GM18951 (cell line): ENCODE results near the gene ZFAND3.

ENCODE experiments used
- POLR2A ChIP-seq: IDR thresholded peaks from 4 replicates; pipeline ENCODE4 v1.6.1; 2011; ENCODE audit warnings: mild to moderate bottlenecking; ENCODE audit not compliant: insufficient read length, insufficient read depth; ENCODE audit errors: extremely low read depth
- in situ Hi-C: fragments of 300-500 bp; cut with MboI; formaldehyde crosslinking; loops from one replicate; pipeline ENCODE4 v1.12.0; 2022; ENCODE audit warnings: low sequenced_read_pairs, mixed read lengths, inconsistent platforms; ENCODE audit not compliant: unreplicated experiment

Gene ZFAND3

GRCh38 chr6:37819177-37819801, at the start of gene ZFAND3:
Gene ZFAND3, plus strand, starts transcription at chr6:37819727. Its CDS starts 219 bp downstream, at chr6:37819946.
- in situ Hi-C loops, result no loop called here
- peak; percentile 51 for TF ChIP-seq POLR2A

- no peak for TF ChIP-seq POLR2A
- in situ Hi-C loops, result no loop called here
Measured at GRCh38 chr6:37774028-37774680, 45.4 kb upstream of the ZFAND3 start.

GRCh38 chr6:37776566-37776965, 43.0 kb upstream of the ZFAND3 start:
- in situ Hi-C loops, result loop anchor here (25.0 kb wide), 1 partner anchor 236 kb away; no protein-coding TSS in a partner anchor
- no peak for TF ChIP-seq POLR2A

GRCh38 chr6:37777272-37777834, 42.2 kb upstream of the ZFAND3 start:
- in situ Hi-C loops, result loop anchor here (25.0 kb wide), 1 partner anchor 235 kb away; no protein-coding TSS in a partner anchor
- no peak for TF ChIP-seq POLR2A

GRCh38 chr6:37779111-37779800, 40.3 kb upstream of the ZFAND3 start:
- in situ Hi-C loops, result loop anchor here (25.0 kb wide), 1 partner anchor 233 kb away; no protein-coding TSS in a partner anchor
- no peak for TF ChIP-seq POLR2A

- no peak for TF ChIP-seq POLR2A
- in situ Hi-C loops, result loop anchor here (25.0 kb wide), 1 partner anchor 232 kb away; no protein-coding TSS in a partner anchor
Measured at GRCh38 chr6:37779902-37780628, 39.5 kb upstream of the ZFAND3 start.

- in situ Hi-C loops, result loop anchor here (25.0 kb wide), 1 partner anchor 231 kb away; no protein-coding TSS in a partner anchor
- TF ChIP-seq POLR2A, result no peak
Measured at GRCh38 chr6:37781788-37782187, 37.7 kb upstream of the ZFAND3 start.

GRCh38 chr6:37783025-37783855, 36.3 kb upstream of the ZFAND3 start:
- in situ Hi-C loops, result loop anchor here (25.0 kb wide), 1 partner anchor 229 kb away; no protein-coding TSS in a partner anchor
- no peak for TF ChIP-seq POLR2A

- TF ChIP-seq POLR2A, result peak; percentile 59
- in situ Hi-C loops, result loop anchor here (25.0 kb wide), 1 partner anchor 228 kb away; no protein-coding TSS in a partner anchor
Measured at GRCh38 chr6:37783856-37784584, 35.5 kb upstream of the ZFAND3 start.

GRCh38 chr6:37784585-37784967, 35.0 kb upstream of the ZFAND3 start:
- in situ Hi-C loops, result loop anchor here (25.0 kb wide), 1 partner anchor 228 kb away; no protein-coding TSS in a partner anchor
- TF ChIP-seq POLR2A, result no peak
